GM20000 (cell line): ENCODE results near the gene ADAMTS15.

Source experiments
- DNase-seq: peaks from one replicate; pipeline ENCODE4 v3.0.0; 2012; ENCODE audit warnings: low spot score
- CTCF ChIP-seq: IDR thresholded peaks from 2 replicates; pipeline ENCODE4 v1.5.1; 2012; ENCODE audit warnings: mild to moderate bottlenecking, control low read depth; ENCODE audit errors: extremely low read depth, missing control alignments

Gene ADAMTS15

GRCh38 chr11:130426223-130426836, 22.1 kb upstream of the ADAMTS15 start:
- DNase-seq: no peak
- no peak for TF ChIP-seq CTCF

- no peak for DNase-seq
- no peak for TF ChIP-seq CTCF
These were observed 21.6 kb upstream of the ADAMTS15 start for GRCh38 chr11:130426837-130427341.

- no peak for TF ChIP-seq CTCF
- DNase-seq: no peak
These were observed 20.7 kb upstream of the ADAMTS15 start for GRCh38 chr11:130427581-130428315.

GRCh38 chr11:130428316-130429119, 19.9 kb upstream of the ADAMTS15 start, which contains the start of gene ADAMTS8:
Gene ADAMTS8, minus strand, starts transcription at chr11:130428609. Its CDS starts 323 bp downstream, at chr11:130428286.
- no peak for TF ChIP-seq CTCF
- no peak for DNase-seq

- DNase-seq: no peak
- TF ChIP-seq CTCF: no peak
These were observed 19.2 kb upstream of the ADAMTS15 start for GRCh38 chr11:130429120-130429681.

- DNase-seq: no peak
- TF ChIP-seq CTCF: no peak
These were observed 18.5 kb upstream of the ADAMTS15 start for GRCh38 chr11:130429983-130430382.

GRCh38 chr11:130431331-130431773, 17.1 kb upstream of the ADAMTS15 start:
- peak; percentile 69 for TF ChIP-seq CTCF
- DNase-seq: peak; percentile 85
